Measurements from ENCODE around the gene SYTL3. TPM values are rescaled to one million over a fixed set of nuclear protein-coding genes. Genes with fewer than 3 reads are reported as not detected.

Gene SYTL3
- total and polyA plus RNA-seq, 2 of the 8 experiments (the other 6 are each of a cell fraction or from before 2014, with no cell fraction given) = 0.27 to 0.99 TPM

DNA sequence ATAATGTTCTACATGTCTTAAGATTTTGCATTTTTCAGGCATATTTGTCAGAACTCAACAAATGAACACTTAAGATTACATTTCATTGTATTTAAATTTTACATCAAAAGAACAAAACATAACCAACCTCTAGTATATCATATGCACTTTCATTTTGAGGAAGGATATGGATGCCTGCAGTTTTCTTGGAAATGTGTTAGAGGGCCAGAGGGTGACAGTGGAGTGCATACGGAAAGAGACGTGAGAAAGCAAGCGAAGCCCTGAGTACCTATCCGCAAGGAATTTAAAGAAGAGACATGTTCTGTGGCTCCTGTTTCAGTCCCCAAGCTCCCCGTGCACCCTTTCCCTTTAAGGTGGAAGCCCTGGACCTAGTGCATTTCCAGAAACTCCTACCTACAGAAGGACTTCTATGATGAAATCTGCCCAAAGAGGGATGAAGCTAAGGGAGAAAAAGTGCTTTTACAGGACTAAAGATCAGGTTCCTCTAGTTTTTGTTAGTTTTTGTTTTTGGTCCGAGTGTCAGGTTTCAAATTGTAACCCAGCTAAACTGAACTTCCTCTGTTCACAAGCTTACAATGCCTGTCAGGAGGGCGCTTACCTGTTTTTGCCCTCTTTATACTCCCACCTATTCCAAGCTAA is 130.5 kb downstream of the SYTL3 start:
- Histone ChIP-seq H3K23ac (ENCODE audit: insufficient read length) (no peak overlapping the region), H3K56ac (replicated peaks; ENCODE audit: insufficient read length, low read depth, low read length) (no peak overlapping the region), H3K36me3 (ENCODE audit: control insufficient read depth in 2 of 4, insufficient read depth in 4 of 4, low read length in 3 of 4) (peaks cover 46 to 95% (median 87%) of the 10 kb centered on the region in 4 experiments), H3K9ac (replicated peaks in 1 of 4; ENCODE audit: extremely low read depth in 1 of 4, low read depth in 3 of 4, low read length in 3 of 4) (no peak overlapping the region), H3K27me3 (replicated peaks in 1 of 4; ENCODE audit: control insufficient read depth in 3 of 4, extremely low read depth in 1 of 4, insufficient read depth in 3 of 4, low read length in 3 of 4) (no peaks in the 10 kb centered on the region), H2BK12ac (ENCODE audit: low read depth, low read length) (no peak overlapping the region), H3K23me2 (ENCODE audit: low read depth, low read length) (no peaks in the 10 kb centered on the region), H3K79me1 (ENCODE audit: low read depth, low read length) (peaks cover 18% of the 10 kb centered on the region), H3K27ac (ENCODE audit: low read depth, low read length) (no peak overlapping the region), H3K79me2 (ENCODE audit: control insufficient read depth in 1 of 2, insufficient read depth in 2 of 2, low read length in 2 of 2) (peaks cover 0 to 86% of the 10 kb centered on the region in 2 experiments; a peak in 3 of 4 replicates), H4K5ac (ENCODE audit: insufficient read length, low read depth, low read length) (no peak overlapping the region), H4K20me1 (replicated peaks in 1 of 2; ENCODE audit: control insufficient read depth in 1 of 2, insufficient read depth in 2 of 2, low read length in 2 of 2) (peaks cover 14 to 23% of the 10 kb centered on the region in 2 experiments), H3K14ac (ENCODE audit: insufficient read length) (no peak overlapping the region), H3K4me1 (replicated peaks in 1 of 4; ENCODE audit: control insufficient read depth in 3 of 4, insufficient read depth in 4 of 4, low read length in 3 of 4) (peaks cover 0 to 2% (median under 1%) of the 10 kb centered on the region in 4 experiments; a peak in 2 of 7 replicates), H2AFZ (ENCODE audit: low read length) (no peak overlapping the region), H4K8ac (ENCODE audit: extremely low read depth, insufficient read depth, low read length) (no peak overlapping the region), H3K4me2 (ENCODE audit: insufficient read depth in 1 of 2, low read depth in 2 of 2, low read length in 2 of 2) (no peak overlapping the region), H2AK5ac (ENCODE audit: low read depth, low read length) (no peak overlapping the region), H3K4me3 (ENCODE audit: extremely low read depth in 1 of 4, insufficient read depth in 2 of 4, low read depth in 3 of 4, low read length in 4 of 4) (no peak overlapping the region), H4K91ac (replicated peaks; ENCODE audit: insufficient read length, low read length) (no peak overlapping the region), H2BK15ac (ENCODE audit: low read length) (no peak overlapping the region), H3K4ac (replicated peaks; ENCODE audit: insufficient read length, low read depth, low read length) (no peak overlapping the region), H3K18ac (ENCODE audit: extremely low read depth, low read length) (no peak overlapping the region), H2BK20ac (ENCODE audit: low read length) (no peak overlapping the region), H3K9me3 (ENCODE audit: insufficient read depth in 2 of 2, low read depth in 1 of 2, low read length in 1 of 2) (no peaks in the 10 kb centered on the region), H2BK5ac (ENCODE audit: low read depth, low read length) (no peak overlapping the region), H2BK120ac (replicated peaks; ENCODE audit: low read depth, low read length) (no peak overlapping the region)
- DNase-seq (ENCODE audit: low read depth in 1 of 2, low spot score in 2 of 2) (no peak), FAIRE-seq (no peak)
- ChIA-PET POLR2A (ENCODE audit: partially characterized antibody) (interaction anchor here (1.0 to 7.6 kb wide), 4 partner anchors 8 to 219 kb away, joined by 3 to 75 read pairs (median 12); partner anchors contain the start of gene RSPH3), CTCF (ENCODE audit: partially characterized antibody) (interaction anchor here (0.5 to 3.6 kb wide), 14 partner anchors 8 to 258 kb away, joined by 3 to 19 read pairs (median 4); no protein-coding TSS in a partner anchor)
- WGBS, 2 experiments (ENCODE audit: extremely low coverage in 1 of 2, insufficient coverage in 1 of 2, insufficient read length in 1 of 2, insufficient replicate concordance in 2 of 2, low coverage in 1 of 2, low lambda C conversion rate in 2 of 2, missing lambda C conversion rate in 1 of 2) = 87% methylated on average over 7 of the region's 7 CpGs; no CpG with 5 or more reads in 1 of the 2 experiments
- TF ChIP-seq RFX5 (IDR thresholded peaks at IDR 0.05; ENCODE audit: borderline replicate concordance, low read depth, low read length) (no peak), SUZ12 (IDR thresholded peaks at IDR 0.05; ENCODE audit: low read length) (no peak), KDM4A (IDR thresholded peaks at IDR 0.05; ENCODE audit: low read depth, low read length, severe bottlenecking) (no peak)
